Lower leg skin (tissue), 4 donors: Measurements from ENCODE around the gene PLA2G2F. TPM values are rescaled to one million over a fixed set of nuclear protein-coding genes. Genes with fewer than 3 reads are reported as not detected.

ENCODE experiments used
- DNase-seq, 2 donors: peaks; one replicate each; pipeline ENCODE4 v3.0.0-alpha.2; 2019; ENCODE audit warnings: low spot score in 2 of 2
- H3K4me3 ChIP-seq: fragments of 200-600 bp; sonication (generic); 2 replicates; pipeline ENCODE4 v1.5.1; 2017; ENCODE audit warnings: mild to moderate bottlenecking, low read depth; ENCODE audit not compliant: poor library complexity, severe bottlenecking
- POLR2A ChIP-seq, 2 donors: fragments of 450-650 bp; IDR thresholded peaks; one replicate each; pipeline ENCODE4 v1.6.1; 2016 to 2017; ENCODE audit warnings: antibody characterized with exemption in 2 of 2, mild to moderate bottlenecking in 1 of 2, moderate library complexity in 1 of 2
- WGBS, 2 donors: methylation state at CpG; one replicate each; pipeline ENCODE4 v1.1.5; 2018; 5-methylcytosine and 5-hydroxymethylcytosine counted together
- intact Hi-C: fragments of 100-400 bp; cut with DNase I; formaldehyde crosslinking; loops from one replicate; pipeline ENCODE4 v1.15.0; 2023; ENCODE audit warnings: low total_unique reads
- total RNA-seq, 4 donors: library from RNA; depleted of rRNA; stranded (reverse); fragments of >200 nt; gene quantifications; one replicate each; pipeline ENCODE4 v1.1.0, GENCODE V29; 2016
- TF ChIP-seq, protein P1 (sequence below), 3 donors: fragments of 450-650 bp; IDR thresholded peaks; one replicate each; pipeline ENCODE4 v1.5.1; 2016; ENCODE audit warnings: antibody characterized with exemption in 3 of 3, mild to moderate bottlenecking in 3 of 3, moderate library complexity in 2 of 3

Gene PLA2G2F
- total RNA-seq, 4 donors from 2014 or later, result 19.9 to 29.0 (median 24.6) TPM

GRCh38 chr1:20141466-20141865 is 2.3 kb downstream of the PLA2G2F start:
- intact Hi-C loops, result no loop called here
- WGBS, 2 donors, result 90 to 92% methylated on average over 7 of the region's 7 CpGs
- no peak for TF ChIP-seq POLR2A (IDR thresholded peaks at IDR 0.05)
- TF ChIP-seq, protein P1, sequence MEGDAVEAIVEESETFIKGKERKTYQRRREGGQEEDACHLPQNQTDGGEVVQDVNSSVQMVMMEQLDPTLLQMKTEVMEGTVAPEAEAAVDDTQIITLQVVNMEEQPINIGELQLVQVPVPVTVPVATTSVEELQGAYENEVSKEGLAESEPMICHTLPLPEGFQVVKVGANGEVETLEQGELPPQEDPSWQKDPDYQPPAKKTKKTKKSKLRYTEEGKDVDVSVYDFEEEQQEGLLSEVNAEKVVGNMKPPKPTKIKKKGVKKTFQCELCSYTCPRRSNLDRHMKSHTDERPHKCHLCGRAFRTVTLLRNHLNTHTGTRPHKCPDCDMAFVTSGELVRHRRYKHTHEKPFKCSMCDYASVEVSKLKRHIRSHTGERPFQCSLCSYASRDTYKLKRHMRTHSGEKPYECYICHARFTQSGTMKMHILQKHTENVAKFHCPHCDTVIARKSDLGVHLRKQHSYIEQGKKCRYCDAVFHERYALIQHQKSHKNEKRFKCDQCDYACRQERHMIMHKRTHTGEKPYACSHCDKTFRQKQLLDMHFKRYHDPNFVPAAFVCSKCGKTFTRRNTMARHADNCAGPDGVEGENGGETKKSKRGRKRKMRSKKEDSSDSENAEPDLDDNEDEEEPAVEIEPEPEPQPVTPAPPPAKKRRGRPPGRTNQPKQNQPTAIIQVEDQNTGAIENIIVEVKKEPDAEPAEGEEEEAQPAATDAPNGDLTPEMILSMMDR (IDR thresholded peaks at IDR 0.05), result no peak
- DNase-seq, result no peak
- H3K4me3 ChIP-seq, result no peak overlapping the region

DNA sequence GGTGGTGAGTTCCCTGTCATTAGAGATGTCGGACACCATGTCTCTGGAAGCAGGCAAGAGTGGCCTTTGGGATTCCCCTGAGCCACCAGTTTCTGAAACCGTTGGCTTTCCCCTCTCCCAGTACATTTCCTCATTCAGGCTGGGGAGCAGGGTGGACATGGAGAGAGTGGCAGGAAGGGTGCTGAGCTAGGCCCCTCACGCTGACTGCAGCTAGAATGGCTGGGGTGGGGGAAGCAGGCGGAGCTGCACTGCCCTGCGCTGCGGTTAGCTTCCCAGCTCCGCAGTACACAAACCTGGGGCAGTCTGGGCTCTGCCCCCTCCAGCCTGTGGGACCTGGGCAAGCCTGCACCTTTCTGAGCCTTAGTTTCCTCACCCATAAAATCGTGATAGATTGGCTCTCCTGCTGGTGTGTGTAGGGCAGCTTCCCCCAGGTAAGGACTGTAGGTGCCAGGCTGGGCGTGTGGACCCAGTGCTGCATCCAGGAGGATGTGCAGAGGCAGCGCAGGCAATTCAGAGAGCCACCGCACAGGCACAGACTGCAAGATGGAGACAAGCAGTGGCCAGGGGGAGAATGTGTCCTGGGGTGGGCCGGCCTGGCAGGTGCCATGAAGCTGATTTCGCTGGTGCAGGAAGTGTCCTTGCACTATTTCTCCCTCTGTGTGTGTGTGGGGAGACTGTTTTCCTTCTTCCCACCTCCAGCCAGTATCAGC is 3.0 kb downstream of the PLA2G2F start:
- no peak overlapping the region for H3K4me3 ChIP-seq
- DNase-seq, result no peak
- intact Hi-C loops, result no loop called here
- 84 to 86% methylated on average over 13 of the region's 13 CpGs for WGBS, 2 donors
- TF ChIP-seq, protein P1 (IDR thresholded peaks at IDR 0.05), result no peak
- no peak for TF ChIP-seq POLR2A (IDR thresholded peaks at IDR 0.05)

DNA sequence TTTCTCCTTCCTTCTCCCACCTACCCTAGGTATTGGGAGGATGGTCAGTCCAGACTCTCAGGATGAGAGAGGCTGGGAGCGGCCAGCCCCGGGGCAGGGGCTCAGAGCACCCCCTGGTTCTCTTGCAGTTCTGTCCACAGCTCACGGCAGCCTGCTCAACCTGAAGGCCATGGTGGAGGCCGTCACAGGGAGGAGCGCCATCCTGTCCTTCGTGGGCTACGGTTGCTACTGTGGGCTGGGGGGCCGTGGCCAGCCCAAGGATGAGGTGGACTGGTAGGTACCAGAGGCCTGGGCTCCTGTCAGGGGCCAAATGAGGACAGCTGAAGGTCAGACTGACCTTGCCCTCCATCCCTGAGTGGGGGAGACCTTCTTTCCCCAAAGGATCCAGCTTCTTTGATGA is 4.2 kb downstream of the PLA2G2F start:
- WGBS, 2 donors, result 95 to 97% methylated on average over 4 to 8 of the region's 8 CpGs
- H3K4me3 ChIP-seq, result no peak overlapping the region
- no peak for DNase-seq
- TF ChIP-seq POLR2A (IDR thresholded peaks at IDR 0.05), result no peak
- intact Hi-C loops, result no loop called here

DNA sequence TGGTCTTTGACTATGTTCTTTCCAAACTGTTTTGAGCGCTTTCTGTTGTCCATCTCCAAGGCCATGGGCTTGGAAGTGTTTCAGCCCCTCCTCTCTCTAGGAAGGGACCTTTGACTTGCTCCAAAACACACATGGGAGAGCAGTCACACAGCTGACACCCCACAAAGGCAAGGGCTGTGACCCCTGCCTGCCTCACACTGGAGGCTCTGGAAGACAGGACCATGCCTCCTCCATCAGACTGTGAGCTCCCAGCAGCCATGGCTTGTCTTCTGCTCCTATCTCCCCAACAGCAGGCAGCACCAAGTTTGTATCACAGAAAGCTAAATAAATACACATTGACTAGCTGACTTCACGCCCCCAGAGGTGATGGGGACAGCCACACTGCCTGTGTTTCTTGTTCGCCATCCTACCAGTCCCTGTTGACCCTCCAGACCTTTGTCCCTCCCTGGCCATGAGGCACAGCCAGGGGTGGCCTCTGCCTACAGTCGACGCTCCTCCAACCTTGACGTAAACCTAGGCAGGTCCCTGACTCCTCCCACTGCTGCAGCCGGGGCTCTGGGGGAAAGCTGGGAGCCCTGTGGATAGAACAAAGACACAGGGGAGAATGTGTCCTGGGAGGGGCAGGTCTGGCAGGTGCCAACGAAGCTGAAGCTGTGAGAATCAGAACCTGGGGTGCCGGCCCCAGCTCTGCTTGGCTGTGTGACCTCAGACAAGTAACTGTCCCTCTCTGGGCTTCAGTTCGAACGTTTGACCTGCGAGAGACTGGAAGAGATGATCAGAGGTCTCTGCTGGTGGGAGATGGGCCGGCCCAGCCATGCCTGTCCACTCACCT is 4.8 kb downstream of the PLA2G2F start:
- H3K4me3 ChIP-seq, result no peak overlapping the region
- intact Hi-C loops, result no loop called here
- DNase-seq, result no peak
- no peak for TF ChIP-seq POLR2A (IDR thresholded peaks at IDR 0.05)
- TF ChIP-seq, protein P1 (IDR thresholded peaks at IDR 0.05), result no peak
- WGBS, 2 donors, result 68 to 75% methylated on average over 13 of the region's 13 CpGs

- 65 to 67% methylated on average over 13 of the region's 13 CpGs for WGBS, 2 donors
- intact Hi-C loops, result loop anchor here (2.0 kb wide), 1 partner anchor 175 kb away; no protein-coding TSS in a partner anchor
- no peak overlapping the region for H3K4me3 ChIP-seq
- no peak for DNase-seq
- TF ChIP-seq, protein P1 (IDR thresholded peaks at IDR 0.05), result no peak
- no peak for TF ChIP-seq POLR2A (IDR thresholded peaks at IDR 0.05)
These were observed 8.9 kb downstream of the PLA2G2F start for GRCh38 chr1:20147846-20148570.
